ENCODE results near the gene PDE3B.

GRCh38 chr11:14750911-14751310 is 107.3 kb downstream of the PDE3B start:
- TF ChIP-seq CTCF (IDR thresholded peaks at IDR 0.05) = no peak
- no peak for TF ChIP-seq POLR2A (IDR thresholded peaks at IDR 0.05)
